Fibroblast of the aortic adventitia (primary cell): ENCODE results near the gene STAP1. TPM values are rescaled to one million over a fixed set of nuclear protein-coding genes. Genes with fewer than 3 reads are reported as not detected.

Experiments
- DNase-seq: peaks from one replicate; pipeline ENCODE4 v3.0.0-alpha.2; 2010; ENCODE audit warnings: low read depth
- H3K4me3 ChIP-seq: 2 replicates; pipeline ENCODE4 v1.5.1; 2011; ENCODE audit warnings: low read depth, mild to moderate bottlenecking, control low read depth, low read length, moderate library complexity
- total RNA-seq: library from RNA; depleted of rRNA; stranded (reverse); fragments of >200 nt; gene quantifications from 2 replicates; pipeline ENCODE4 v1.2.3, GENCODE V29; 2012; ENCODE audit warnings: low replicate concordance
- TF ChIP-seq, protein P1 (sequence below): IDR thresholded peaks from 2 replicates; pipeline ENCODE4 v1.5.1; 2011; ENCODE audit warnings: mild to moderate bottlenecking, low read length, control low read depth, inconsistent platforms; ENCODE audit not compliant: insufficient read depth

STAP1 gene
- total RNA-seq, 1 donor = not detected

DNA sequence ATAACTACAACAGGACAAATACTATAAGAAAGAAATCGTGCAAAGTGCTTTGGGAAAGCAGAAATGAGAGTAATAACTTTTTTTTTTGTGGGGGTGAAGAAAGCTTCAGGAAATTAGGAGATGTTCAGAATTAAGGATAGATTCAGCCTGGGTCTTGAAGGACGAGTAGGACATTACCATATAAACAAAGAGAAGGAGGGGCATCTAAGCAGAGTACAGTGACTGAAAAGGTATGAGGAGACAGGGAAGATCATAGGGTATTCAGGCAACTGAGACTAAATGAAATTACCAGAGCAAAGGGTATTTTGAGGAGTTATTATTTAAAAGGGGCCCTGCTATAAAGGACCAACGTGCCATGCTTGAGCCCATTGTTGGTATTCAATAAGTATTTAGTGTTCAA lies 3.1 kb upstream of the STAP1 start:
- no peak overlapping the region for H3K4me3 ChIP-seq
- DNase-seq = no peak
- TF ChIP-seq, protein P1, sequence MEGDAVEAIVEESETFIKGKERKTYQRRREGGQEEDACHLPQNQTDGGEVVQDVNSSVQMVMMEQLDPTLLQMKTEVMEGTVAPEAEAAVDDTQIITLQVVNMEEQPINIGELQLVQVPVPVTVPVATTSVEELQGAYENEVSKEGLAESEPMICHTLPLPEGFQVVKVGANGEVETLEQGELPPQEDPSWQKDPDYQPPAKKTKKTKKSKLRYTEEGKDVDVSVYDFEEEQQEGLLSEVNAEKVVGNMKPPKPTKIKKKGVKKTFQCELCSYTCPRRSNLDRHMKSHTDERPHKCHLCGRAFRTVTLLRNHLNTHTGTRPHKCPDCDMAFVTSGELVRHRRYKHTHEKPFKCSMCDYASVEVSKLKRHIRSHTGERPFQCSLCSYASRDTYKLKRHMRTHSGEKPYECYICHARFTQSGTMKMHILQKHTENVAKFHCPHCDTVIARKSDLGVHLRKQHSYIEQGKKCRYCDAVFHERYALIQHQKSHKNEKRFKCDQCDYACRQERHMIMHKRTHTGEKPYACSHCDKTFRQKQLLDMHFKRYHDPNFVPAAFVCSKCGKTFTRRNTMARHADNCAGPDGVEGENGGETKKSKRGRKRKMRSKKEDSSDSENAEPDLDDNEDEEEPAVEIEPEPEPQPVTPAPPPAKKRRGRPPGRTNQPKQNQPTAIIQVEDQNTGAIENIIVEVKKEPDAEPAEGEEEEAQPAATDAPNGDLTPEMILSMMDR = no peak

DNA sequence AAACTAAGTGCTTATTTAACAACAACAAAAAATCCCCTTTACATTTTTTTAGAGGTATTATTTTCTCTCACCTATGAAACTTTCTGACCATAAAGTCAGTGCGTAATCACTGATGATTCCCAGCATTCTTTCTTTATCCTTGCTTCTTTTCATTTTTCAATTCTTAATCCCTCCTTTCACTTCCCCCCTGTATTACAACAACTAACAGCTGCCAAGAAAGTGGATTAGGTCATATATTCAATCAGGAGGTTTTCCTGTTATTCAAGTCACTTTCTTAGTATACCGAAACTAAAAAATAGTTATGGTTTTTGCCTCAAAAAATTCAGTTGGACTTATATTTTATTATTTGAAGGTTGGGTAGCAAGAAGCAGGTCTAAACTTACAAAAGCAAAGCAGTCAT lies 2.1 kb upstream of the STAP1 start:
- TF ChIP-seq, protein P1 = no peak
- peak; percentile 40 for DNase-seq
- no peak overlapping the region for H3K4me3 ChIP-seq

DNA sequence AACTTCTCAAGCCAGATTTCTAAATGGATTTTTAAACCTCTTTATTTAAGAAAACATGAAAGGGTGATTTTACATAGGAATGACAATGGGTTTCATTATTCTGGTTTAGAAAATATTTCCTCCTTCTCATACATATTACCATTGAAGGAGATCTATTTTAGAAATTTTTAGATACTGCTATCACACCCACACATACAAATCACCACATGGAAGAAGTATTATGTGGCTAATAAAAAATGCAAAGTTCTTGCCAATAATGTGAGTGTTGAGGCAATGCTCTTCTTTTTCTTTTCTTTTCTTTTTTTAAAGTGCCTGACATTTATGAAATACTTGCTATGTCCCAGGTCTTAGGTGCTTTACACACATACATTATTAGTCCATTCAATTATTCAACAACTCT lies 6.8 kb downstream of the STAP1 start:
- TF ChIP-seq, protein P1 = no peak
- no peak overlapping the region for H3K4me3 ChIP-seq
- peak; percentile 69 for DNase-seq

GRCh38 chr4:67566335-67566734 lies 7.8 kb downstream of the STAP1 start:
- no peak for DNase-seq
- H3K4me3 ChIP-seq = no peak overlapping the region
- TF ChIP-seq, protein P1 = no peak

DNA sequence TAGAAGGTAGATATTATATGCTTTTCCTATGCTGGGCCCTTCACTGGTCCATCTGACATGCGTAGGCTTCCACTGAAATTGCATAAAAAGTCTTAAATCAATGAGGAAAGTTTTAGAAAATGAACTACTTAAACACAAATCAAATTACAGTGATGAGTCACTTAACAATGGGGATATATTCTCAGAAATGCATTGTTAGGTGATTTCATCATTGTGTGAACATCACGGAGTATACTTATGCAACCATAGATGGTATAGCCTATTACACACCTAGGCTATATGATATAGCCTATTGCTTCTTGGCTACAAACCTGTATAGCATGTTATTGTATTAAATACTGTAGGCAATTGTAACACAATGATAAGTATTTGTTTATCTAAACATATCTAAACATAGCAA lies 10.3 kb downstream of the STAP1 start:
- H3K4me3 ChIP-seq = no peak overlapping the region
- TF ChIP-seq, protein P1 = no peak
- DNase-seq = no peak

DNA sequence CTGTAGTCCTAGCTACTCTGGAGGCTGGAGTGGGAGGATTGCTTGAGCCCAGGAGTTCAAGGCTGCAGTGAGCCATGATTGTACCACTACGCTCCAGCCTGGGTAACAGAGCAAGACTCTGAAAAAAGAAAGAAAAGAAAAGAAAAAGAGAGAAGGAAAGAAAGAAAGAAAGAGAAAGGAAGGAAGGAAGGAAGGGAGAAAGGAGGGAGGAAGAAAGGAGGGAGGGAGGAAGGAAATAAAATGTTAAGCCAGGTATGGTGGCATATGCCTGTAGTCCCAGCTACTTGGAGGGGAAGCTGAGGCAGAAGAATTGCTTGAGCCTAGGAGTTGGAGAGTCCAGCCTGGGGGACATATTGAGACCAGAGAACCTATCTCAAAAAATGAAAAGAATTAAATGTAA lies 12.0 kb downstream of the STAP1 start:
- DNase-seq = no peak
- TF ChIP-seq, protein P1 = no peak
- no peak overlapping the region for H3K4me3 ChIP-seq

- TF ChIP-seq, protein P1 = no peak
- DNase-seq = no peak
- H3K4me3 ChIP-seq = no peak overlapping the region
Measured at GRCh38 chr4:67571975-67572374, 13.4 kb downstream of the STAP1 start.
